ENCODE measurements around the gene LCTL. TPM values are rescaled to one million over a fixed set of nuclear protein-coding genes. Genes with fewer than 3 reads are reported as not detected.

Gene LCTL
- polyA plus RNA-seq, 1 donor from 2014 or later = not detected

DNA sequence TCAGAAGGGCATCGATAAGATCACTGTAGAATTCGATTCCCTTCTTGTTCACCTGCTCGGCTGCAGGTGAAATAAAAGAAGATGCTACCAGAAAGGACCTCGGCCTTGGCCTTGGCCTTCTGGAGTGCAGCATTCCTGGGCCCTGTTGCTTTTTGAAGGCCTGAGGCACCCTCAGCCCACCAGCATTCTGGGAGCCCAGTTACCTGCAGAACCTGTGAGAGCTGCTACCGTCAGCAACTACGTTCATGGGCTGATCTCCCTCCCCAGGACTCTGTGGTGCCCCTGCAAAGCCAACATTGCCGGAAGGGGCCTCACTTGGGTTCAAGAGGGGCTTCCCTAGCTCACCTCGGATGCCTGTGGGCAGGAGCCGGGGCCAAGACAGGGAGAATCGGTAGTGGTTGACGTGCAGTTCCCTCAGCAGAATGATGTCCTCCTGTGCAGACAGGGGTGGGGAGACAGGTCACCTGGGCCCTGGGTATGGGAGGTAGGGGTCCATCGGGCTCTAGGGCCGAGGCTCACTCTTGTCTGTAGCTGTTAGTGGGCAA, 2.2 kb downstream of the LCTL start:
- Mint-ChIP-seq H3K4me1 (peaks cover 4 to 6% (median 5%) of the 10 kb centered on the region in 3 donors), H3K27me3 (peaks cover 8% of the 10 kb centered on the region), H3K36me3 (no peaks in the 10 kb centered on the region), H3K4me3 (peak overlapping the region in 1 of 4 donors; percentile 17), H3K9me3 (no peaks in the 10 kb centered on the region), H3K27ac (no peak overlapping the region)

DNA sequence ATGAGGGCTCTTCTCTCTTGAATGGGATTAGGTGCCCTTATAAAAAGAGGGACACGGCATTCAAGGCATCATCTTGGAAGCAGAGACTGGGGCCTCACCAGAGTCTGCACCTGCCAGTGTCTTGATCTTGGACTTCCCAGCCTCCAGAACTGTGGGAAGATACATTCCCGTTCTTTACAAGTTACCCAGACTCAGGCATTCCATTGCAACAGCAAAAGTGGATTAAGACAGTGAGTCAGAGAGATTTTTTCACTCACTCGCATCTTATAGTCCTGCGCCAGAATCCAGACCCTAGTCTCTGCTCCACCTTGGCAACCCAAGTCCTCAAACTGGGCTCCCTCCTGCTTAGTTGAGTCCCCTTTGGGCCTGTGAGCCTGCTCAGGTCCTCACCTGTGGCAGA, 2.7 kb downstream of the LCTL start:
- Mint-ChIP-seq H3K27ac (peak overlapping the region in 1 of 3 donors; percentile 71), H3K27me3 (peaks cover 8% of the 10 kb centered on the region)

DNA sequence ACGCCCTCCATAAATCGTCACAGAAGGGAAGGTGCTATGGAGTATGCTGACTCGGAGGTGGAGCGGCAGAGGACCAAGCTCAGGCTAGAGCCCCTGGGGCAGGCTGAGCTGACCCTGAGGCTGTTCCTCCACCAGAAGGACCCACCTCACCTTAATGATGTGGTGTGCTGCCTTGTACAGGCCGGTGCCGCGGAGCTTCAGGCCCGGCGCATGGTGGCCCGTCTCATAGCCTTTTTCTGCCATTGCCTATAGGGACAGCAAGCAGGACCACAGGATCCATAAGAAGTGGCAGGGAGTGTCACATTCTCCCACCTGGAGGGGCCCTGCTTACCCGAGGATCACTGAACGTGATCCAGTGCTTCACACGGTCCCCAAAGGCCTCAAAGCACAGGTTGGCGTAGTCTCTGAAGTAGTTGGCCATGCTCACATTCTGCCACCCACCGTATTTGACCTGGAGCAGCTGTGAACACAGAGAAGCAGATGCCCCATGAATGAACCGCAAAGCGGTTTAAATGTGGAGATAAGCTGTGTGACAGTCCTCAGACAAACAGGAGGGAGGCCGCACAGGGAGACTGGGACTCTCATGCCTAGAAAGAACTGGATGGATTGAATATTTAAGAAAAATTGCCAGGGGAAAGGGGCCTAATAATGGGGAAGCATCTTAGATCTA, 4.8 kb downstream of the LCTL start:
- Mint-ChIP-seq H3K9me3 (no peaks in the 10 kb centered on the region), H3K27ac (no peak overlapping the region)

More for the DNA sequence above, 2.7 kb downstream of the LCTL start:
- no peaks in the 10 kb centered on the region for H3K9me3 Mint-ChIP-seq
- H3K36me3 Mint-ChIP-seq = no peaks in the 10 kb centered on the region
- no peak overlapping the region for H3K4me3 Mint-ChIP-seq
- peaks cover 4 to 6% (median 5%) of the 10 kb centered on the region in 3 donors for H3K4me1 Mint-ChIP-seq

DNA sequence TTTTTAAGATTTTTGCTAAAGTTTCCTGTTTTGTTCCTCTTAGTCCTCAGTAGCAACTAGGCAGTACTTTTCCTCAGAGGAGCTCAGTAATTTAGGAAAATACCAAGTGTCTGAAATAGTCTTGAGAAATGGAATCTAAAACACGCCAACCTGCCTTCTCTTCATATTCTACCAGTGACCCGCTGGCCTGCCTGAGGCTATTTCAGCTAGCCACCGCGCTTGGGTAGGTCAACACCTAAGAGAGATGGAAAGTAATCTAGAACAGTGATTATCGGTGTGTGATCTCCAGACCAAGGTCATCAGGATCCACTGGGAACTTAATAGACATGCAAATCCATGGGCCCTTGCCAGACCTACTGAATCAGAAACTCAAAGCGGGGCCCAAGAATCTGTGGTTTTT, 7.5 kb downstream of the LCTL start:
- Mint-ChIP-seq H3K4me3 (no peak overlapping the region), H3K27me3 (no peaks in the 10 kb centered on the region), H3K36me3 (peaks cover 4% of the 10 kb centered on the region), H3K27ac (no peak overlapping the region), H3K9me3 (peaks cover 0 to 6% (median 4%) of the 10 kb centered on the region in 3 donors), H3K4me1 (no peaks in the 10 kb centered on the region)

More for the DNA sequence above, 4.8 kb downstream of the LCTL start:
- Mint-ChIP-seq H3K4me1 (no peaks in the 10 kb centered on the region), H3K36me3 (no peaks in the 10 kb centered on the region), H3K27me3 (no peaks in the 10 kb centered on the region), H3K4me3 (no peak overlapping the region)

DNA sequence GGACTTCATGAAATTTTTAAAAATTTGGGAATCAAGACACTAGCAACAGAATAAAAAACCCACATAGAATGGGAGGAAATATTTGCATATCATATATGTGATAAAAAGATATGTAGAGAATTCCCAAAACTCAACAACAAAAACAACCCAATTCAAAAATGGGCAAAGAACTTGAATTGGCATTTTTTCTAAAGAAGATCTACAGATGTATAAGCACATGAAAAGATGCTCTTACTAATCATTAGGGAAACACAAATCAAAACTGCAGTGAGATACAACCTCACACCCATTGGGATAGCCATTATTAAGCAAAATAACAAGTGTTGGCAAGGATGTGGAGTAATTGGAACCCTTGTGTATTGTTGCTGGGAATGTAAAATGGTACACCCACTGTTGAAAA, 10.1 kb downstream of the LCTL start:
- no peak overlapping the region for H3K27ac Mint-ChIP-seq
- H3K36me3 Mint-ChIP-seq = peaks cover 6% of the 10 kb centered on the region
- H3K27me3 Mint-ChIP-seq = no peaks in the 10 kb centered on the region
- H3K4me3 Mint-ChIP-seq = no peak overlapping the region
- no peaks in the 10 kb centered on the region for H3K4me1 Mint-ChIP-seq
- H3K9me3 Mint-ChIP-seq = peaks cover 0 to 6% (median 4%) of the 10 kb centered on the region in 3 donors

DNA sequence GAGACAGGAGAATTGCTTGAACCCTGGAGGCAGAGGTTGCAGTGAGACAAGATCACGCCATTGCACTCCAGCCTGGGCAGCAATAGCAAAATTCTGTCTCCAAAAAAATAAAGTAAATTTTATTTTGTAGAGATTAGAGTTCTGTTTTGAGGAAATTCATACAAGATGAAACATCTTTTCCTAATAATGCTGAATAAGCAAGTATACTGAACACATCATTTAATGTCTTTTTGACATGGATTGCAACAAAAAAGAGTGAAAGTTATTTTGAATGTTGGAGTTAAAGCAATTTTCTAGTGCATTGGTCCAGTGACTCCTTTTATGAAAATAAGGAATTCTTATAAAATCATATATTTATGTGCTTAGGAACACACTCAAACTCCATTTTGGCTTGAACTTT, 20.5 kb downstream of the LCTL start:
- Mint-ChIP-seq H3K9me3 (no peaks in the 10 kb centered on the region), H3K4me3 (no peak overlapping the region), H3K27ac (no peak overlapping the region), H3K36me3 (peaks cover 11% of the 10 kb centered on the region), H3K27me3 (no peaks in the 10 kb centered on the region), H3K4me1 (no peaks in the 10 kb centered on the region)

DNA sequence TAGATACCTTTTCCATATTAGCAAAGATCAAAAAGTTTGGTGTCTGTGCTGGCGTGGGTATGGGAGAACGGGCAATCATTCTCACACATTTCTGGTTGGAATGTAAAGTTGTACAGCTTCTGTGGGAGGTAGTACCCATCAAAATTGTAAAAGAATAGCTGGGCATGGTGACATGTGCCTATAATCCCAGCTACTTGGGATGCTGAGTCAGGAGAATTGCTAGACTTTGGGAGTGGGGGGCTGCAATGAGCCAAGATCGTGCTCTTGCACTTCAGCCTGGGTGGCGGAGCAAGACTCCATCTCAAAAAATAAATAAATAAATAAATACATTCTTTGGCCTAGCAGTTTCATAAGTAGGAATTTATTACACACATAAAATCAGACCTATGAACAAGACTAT, 22.9 kb downstream of the LCTL start:
- H3K27me3 Mint-ChIP-seq = no peaks in the 10 kb centered on the region
- H3K36me3 Mint-ChIP-seq = peaks cover 7% of the 10 kb centered on the region
- H3K27ac Mint-ChIP-seq = no peak overlapping the region
- H3K4me1 Mint-ChIP-seq = no peaks in the 10 kb centered on the region
- no peak overlapping the region for H3K4me3 Mint-ChIP-seq
- H3K9me3 Mint-ChIP-seq = no peaks in the 10 kb centered on the region

DNA sequence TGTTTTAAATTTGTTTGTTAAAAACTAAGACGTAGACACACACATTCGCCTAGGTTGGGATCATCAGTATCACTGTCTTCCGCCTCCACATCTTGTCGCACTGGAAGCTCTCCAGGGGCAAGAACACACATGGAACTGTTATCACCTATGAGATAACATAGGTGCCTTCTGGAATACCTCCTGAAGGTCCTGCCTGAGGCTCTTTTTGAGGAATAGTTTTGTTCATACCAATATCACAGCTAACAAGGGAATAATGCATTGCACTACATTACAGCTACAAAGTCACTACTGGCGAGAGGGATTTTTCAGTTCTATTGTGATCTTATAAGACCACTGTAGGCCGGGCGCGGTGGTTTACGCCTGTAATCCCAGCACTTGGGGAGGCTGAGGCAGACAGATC, 30.7 kb downstream of the LCTL start:
- Mint-ChIP-seq H3K9me3 (no peaks in the 10 kb centered on the region), H3K4me1 (no peaks in the 10 kb centered on the region), H3K4me3 (no peak overlapping the region), H3K27ac (no peak overlapping the region), H3K36me3 (peaks cover 10% of the 10 kb centered on the region), H3K27me3 (no peaks in the 10 kb centered on the region)

DNA sequence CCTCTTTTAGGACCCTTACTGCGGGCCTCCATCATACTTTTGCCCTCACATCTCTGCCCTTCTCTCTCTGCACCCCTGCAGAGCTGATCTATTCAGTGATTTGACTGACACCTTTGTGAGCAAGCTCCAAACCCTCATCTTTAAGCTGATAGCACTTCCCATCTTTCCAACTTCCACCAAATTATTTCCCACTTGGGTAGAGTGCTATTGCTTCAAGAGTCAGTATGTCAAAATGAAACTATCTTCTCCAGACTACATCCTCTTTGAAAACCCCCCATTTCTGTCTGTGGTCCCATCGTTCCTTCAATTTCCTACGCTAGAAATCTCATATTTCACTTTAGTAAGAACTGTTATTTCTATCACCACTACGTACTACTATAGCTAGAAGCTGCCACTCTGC, 41.0 kb downstream of the LCTL start:
- peak overlapping the region in 1 of 3 donors; percentile 62 for H3K27ac Mint-ChIP-seq

DNA sequence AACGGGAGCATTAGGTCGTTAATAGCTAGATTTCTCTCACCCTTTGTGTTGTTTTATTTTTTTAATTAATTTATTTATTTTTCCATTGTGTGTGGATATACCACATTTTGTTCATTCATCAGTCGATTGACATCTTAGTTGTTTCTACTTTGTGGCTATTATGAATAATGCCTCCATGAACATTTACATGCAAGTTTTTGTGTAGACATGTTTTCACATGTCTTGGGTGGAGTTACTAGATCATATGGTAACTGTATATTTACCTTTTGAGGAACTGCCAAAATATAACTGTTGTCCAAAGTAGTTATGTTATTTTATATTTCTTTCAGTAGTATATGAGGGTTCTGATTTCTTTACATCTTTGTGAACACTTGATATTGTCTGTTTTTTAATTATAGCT, 41.9 kb downstream of the LCTL start:
- Mint-ChIP-seq H3K36me3 (peaks cover 8% of the 10 kb centered on the region), H3K27ac (peak overlapping the region in 1 of 3 donors; percentile 62), H3K9me3 (no peaks in the 10 kb centered on the region), H3K4me1 (peaks cover 0 to 2% (median 0%) of the 10 kb centered on the region in 3 donors), H3K4me3 (no peak overlapping the region), H3K27me3 (no peaks in the 10 kb centered on the region)

More for the DNA sequence above, 41.0 kb downstream of the LCTL start:
- H3K4me3 Mint-ChIP-seq = no peak overlapping the region
- H3K4me1 Mint-ChIP-seq = peaks cover 0 to 2% (median 0%) of the 10 kb centered on the region in 3 donors
- H3K27me3 Mint-ChIP-seq = no peaks in the 10 kb centered on the region
- H3K9me3 Mint-ChIP-seq = no peaks in the 10 kb centered on the region
- H3K36me3 Mint-ChIP-seq = peaks cover 7% of the 10 kb centered on the region

DNA sequence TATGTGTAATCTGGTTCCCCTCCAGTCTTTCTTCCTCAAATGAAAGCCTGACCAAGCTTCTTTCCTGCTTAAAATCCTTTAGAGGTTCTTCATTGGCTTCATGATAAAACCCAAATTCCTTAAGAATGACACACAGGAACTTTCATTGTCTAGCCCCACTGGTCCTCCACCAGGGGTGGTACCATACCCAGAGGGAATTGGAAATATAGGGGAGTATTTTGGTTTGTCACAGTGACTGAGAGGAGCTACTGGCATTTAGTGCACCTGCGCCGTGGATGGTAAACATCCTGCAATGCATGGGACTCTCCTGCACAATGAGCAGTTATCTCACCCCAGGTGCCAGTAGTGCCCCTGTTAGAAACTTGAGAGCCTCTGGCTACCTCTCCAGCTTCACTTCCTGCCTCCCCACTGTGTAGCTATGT, 49.9 kb downstream of the LCTL start:
- no peaks in the 10 kb centered on the region for H3K27me3 Mint-ChIP-seq
- H3K9me3 Mint-ChIP-seq = no peaks in the 10 kb centered on the region
- peak overlapping the region in 1 of 3 donors; percentile 17 for H3K27ac Mint-ChIP-seq
- H3K4me3 Mint-ChIP-seq = peak overlapping the region in 1 of 4 donors; percentile 39
- H3K4me1 Mint-ChIP-seq = no peaks in the 10 kb centered on the region
- peaks cover 16% of the 10 kb centered on the region for H3K36me3 Mint-ChIP-seq

DNA sequence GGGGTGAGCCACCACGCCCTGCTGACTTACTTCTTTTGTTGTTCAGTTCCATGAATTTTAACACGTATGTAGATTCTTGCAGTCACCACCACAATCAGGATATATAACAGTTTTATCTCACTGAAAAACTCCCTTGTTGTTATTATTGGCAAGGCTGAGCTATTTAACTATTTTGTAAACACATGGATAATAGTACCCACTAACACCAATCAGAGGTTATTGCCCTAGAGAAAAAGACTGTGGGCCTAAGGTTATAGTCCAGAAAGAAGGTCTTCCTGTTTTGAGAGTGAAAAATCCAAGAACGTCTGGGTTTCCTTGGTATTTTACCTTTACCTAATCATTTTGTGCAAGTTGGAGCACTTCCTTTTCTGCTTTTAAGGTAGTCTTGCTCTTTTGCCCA, 51.2 kb downstream of the LCTL start:
- Mint-ChIP-seq H3K36me3 (peaks cover 16% of the 10 kb centered on the region), H3K9me3 (no peaks in the 10 kb centered on the region), H3K27ac (no peak overlapping the region), H3K4me3 (no peak overlapping the region), H3K27me3 (no peaks in the 10 kb centered on the region), H3K4me1 (no peaks in the 10 kb centered on the region)

DNA sequence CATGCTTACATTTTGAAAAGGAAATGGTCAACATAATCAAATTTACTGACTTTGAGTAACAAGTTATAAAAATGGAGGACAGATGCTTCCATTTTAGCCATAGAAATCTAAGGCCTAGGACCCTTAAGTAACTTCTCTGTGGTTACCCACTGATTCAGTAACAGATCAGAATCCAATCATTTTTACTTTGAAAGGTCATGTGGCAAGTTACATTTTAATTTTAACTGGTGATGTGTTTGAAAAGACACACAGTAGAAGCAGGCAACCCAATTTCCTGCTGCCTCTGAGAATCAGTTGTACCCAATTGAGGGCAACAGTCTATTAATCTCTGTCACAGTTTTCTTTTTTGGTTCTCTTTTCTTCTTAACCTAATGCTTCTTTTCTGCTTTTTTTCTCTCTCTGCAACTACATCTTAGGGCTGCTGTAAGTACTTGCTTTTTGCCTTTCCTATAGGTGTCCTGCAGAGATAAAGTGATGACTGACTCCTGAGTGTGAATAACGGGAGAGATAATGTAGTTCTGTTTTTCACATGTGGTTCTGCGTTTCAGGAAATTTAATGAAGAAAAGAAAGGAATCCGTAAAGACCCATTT, 57.4 kb downstream of the LCTL start:
- H3K4me3 Mint-ChIP-seq = no peak overlapping the region
- peaks cover 3% of the 10 kb centered on the region for H3K36me3 Mint-ChIP-seq
- H3K27me3 Mint-ChIP-seq = no peaks in the 10 kb centered on the region
- H3K4me1 Mint-ChIP-seq = peaks cover 16 to 24% (median 21%) of the 10 kb centered on the region in 3 donors
- no peaks in the 10 kb centered on the region for H3K9me3 Mint-ChIP-seq
- H3K27ac Mint-ChIP-seq = peak overlapping the region in 1 of 3 donors; percentile 17

DNA sequence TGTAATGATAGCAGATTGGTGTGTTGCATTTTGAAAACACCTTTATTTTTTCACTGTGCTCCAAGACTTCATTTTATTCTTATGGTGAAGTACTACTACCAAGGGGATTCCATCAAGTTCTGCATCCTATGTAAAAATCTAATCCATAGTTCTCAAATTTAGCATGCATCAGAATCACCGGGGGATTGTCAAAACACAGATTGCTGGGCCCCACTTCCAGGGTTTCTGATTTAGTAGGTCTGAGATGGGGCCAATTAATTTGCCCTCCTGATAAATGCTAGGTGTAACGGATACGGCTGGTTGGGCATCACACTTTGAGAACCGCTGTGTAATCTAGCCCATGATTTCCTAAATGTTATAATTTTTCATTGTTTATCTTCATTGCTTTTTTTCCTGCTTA, 60.0 kb downstream of the LCTL start:
- Mint-ChIP-seq H3K27ac (peak overlapping the region; percentile 95 to 100 (median 99)), H3K36me3 (peaks cover 3% of the 10 kb centered on the region), H3K4me3 (peak overlapping the region; percentile 98 to 100 (median 100)), H3K27me3 (no peaks in the 10 kb centered on the region), H3K4me1 (peaks cover 31 to 35% (median 32%) of the 10 kb centered on the region in 3 donors), H3K9me3 (no peaks in the 10 kb centered on the region)

DNA sequence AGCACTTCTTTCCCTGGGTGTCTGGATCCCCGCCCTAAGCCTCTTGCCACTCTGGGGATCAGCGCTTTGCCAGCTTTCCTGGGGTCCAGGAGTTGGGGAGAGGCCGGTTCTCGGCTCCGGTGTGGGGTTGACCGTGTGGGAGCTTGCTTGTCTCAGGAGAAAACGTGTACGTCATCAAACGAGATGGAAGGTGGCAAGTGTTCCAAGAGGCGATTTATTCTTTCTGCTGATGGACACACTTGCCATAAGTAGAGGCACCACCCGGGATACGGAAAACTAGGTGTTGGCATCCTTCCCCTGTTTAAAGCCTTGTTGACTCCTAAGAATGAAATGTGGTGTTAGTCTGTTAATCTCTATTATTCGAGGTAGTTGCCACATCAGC, 60.4 kb downstream of the LCTL start:
- Mint-ChIP-seq H3K4me1 (peaks cover 32 to 35% (median 34%) of the 10 kb centered on the region in 3 donors), H3K27ac (peak overlapping the region; percentile 95 to 100 (median 99)), H3K4me3 (peak overlapping the region; percentile 98 to 100 (median 100)), H3K9me3 (no peaks in the 10 kb centered on the region), H3K36me3 (peaks cover 3% of the 10 kb centered on the region), H3K27me3 (no peaks in the 10 kb centered on the region)
